Neural cell (in vitro differentiated cells): ENCODE results near the gene MXRA7.

Experiments
- EP300 ChIP-seq: fragments of 450-650 bp; conservative IDR thresholded peaks from 2 replicates; pipeline ENCODE4 v1.6.1; 2014; ENCODE audit warnings: antibody characterized with exemption, mild to moderate bottlenecking, moderate library complexity; ENCODE audit not compliant: poor library complexity, severe bottlenecking
- MXI1 ChIP-seq: fragments of 450-650 bp; conservative IDR thresholded peaks from 2 replicates; pipeline ENCODE4 v1.6.1; 2014; ENCODE audit warnings: antibody characterized with exemption, mild to moderate bottlenecking; ENCODE audit not compliant: poor library complexity, severe bottlenecking
- POLR2AphosphoS5 ChIP-seq: IDR thresholded peaks from 2 replicates; pipeline ENCODE4 v1.6.1; 2012
- RAD21 ChIP-seq: fragments of 450-650 bp; conservative IDR thresholded peaks from 2 replicates; pipeline ENCODE4 v1.6.1; 2014; ENCODE audit warnings: antibody characterized with exemption, mild to moderate bottlenecking, moderate library complexity
- TF ChIP-seq, protein P1 (sequence below): fragments of 450-650 bp; IDR thresholded peaks from 2 replicates; pipeline ENCODE4 v1.5.1; 2014; ENCODE audit warnings: antibody characterized with exemption, mild to moderate bottlenecking, moderate library complexity; ENCODE audit not compliant: poor library complexity, severe bottlenecking

DNA sequence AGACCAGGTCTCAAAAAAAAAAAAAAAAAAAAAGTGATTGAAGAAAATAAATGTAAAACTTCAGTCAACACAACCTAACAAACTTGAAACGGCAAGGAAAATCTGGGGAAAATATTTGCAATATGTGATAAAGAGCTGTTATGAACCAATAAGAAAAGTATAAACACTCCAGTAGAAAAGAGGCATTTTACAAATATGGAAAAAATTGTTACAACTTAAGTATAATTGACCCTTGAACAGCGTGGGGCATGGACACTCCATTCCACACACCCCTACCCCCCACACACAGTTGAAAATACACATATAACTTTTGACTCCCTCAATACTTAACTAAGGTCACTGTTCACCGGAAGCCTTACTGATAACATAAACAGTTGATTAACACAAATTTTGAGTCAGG is 47.8 kb upstream of the MXRA7 start:
- TF ChIP-seq POLR2AphosphoS5 (no peak), RAD21 (no peak), MXI1 (no peak), EP300 (no peak)
- TF ChIP-seq, protein P1, sequence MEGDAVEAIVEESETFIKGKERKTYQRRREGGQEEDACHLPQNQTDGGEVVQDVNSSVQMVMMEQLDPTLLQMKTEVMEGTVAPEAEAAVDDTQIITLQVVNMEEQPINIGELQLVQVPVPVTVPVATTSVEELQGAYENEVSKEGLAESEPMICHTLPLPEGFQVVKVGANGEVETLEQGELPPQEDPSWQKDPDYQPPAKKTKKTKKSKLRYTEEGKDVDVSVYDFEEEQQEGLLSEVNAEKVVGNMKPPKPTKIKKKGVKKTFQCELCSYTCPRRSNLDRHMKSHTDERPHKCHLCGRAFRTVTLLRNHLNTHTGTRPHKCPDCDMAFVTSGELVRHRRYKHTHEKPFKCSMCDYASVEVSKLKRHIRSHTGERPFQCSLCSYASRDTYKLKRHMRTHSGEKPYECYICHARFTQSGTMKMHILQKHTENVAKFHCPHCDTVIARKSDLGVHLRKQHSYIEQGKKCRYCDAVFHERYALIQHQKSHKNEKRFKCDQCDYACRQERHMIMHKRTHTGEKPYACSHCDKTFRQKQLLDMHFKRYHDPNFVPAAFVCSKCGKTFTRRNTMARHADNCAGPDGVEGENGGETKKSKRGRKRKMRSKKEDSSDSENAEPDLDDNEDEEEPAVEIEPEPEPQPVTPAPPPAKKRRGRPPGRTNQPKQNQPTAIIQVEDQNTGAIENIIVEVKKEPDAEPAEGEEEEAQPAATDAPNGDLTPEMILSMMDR, result no peak
